Measurements from ENCODE around the gene ARHGAP15. TPM values are rescaled to one million over a fixed set of nuclear protein-coding genes. Genes with fewer than 3 reads are reported as not detected.

The ARHGAP15 gene
- total RNA-seq, 2 donors from 2014 or later = 0.86 TPM; not detected in 1

- 91 to 93% methylated on average over 2 of the region's 2 CpGs for WGBS, 2 experiments (ENCODE audit: insufficient coverage in 1 of 2, insufficient read length in 1 of 2)
- H3K27me3 ChIP-seq (ENCODE audit: control insufficient read depth, insufficient read depth, low read length, poor library complexity, severe bottlenecking) = no peaks in the 10 kb centered on the region
- H3K4me3 ChIP-seq (ENCODE audit: low read length) = no peak overlapping the region
- no peaks in the 10 kb centered on the region for H3K36me3 Mint-ChIP-seq (ENCODE audit: low read depth)
- H3K27ac ChIP-seq (ENCODE audit: low read depth, low read length) = no peak overlapping the region
- H3K4me1 Mint-ChIP-seq = peaks cover 15% of the 10 kb centered on the region
- H3K4me1 ChIP-seq (ENCODE audit: control insufficient read depth, insufficient read depth, low read length) = no peaks in the 10 kb centered on the region
- no peak for TF ChIP-seq CTCF (conservative IDR thresholded peaks at IDR 0.05)
- no peaks in the 10 kb centered on the region for H3K27me3 Mint-ChIP-seq (ENCODE audit: insufficient read depth)
- H3K27ac Mint-ChIP-seq = no peak overlapping the region
- H3K9ac ChIP-seq (ENCODE audit: extremely low read depth, low read length, poor library complexity, severe bottlenecking) = no peak overlapping the region
- H3K9me3 ChIP-seq (ENCODE audit: control insufficient read depth, low read length) = no peaks in the 10 kb centered on the region
- H3K4me3 Mint-ChIP-seq = no peak overlapping the region
- H3K9me3 Mint-ChIP-seq = no peaks in the 10 kb centered on the region
- no peaks in the 10 kb centered on the region for H3K36me3 ChIP-seq (ENCODE audit: control insufficient read depth, insufficient read depth, low read length)
- DNase-seq = no peak
Observed at GRCh38 chr2:143152219-143152618, 23.0 kb downstream of the ARHGAP15 start.

GRCh38 chr2:143152637-143153036 is 23.4 kb downstream of the ARHGAP15 start:
- Histone ChIP-seq H3K27ac (ENCODE audit: low read depth, low read length) (no peak overlapping the region), H3K4me1 (ENCODE audit: control insufficient read depth, insufficient read depth, low read length) (no peaks in the 10 kb centered on the region), H3K9me3 (ENCODE audit: control insufficient read depth, low read length) (no peaks in the 10 kb centered on the region), H3K9ac (ENCODE audit: extremely low read depth, low read length, poor library complexity, severe bottlenecking) (no peak overlapping the region), H3K36me3 (ENCODE audit: control insufficient read depth, insufficient read depth, low read length) (no peaks in the 10 kb centered on the region), H3K4me3 (ENCODE audit: low read length) (no peak overlapping the region), H3K27me3 (ENCODE audit: control insufficient read depth, insufficient read depth, low read length, poor library complexity, severe bottlenecking) (no peaks in the 10 kb centered on the region)
- peaks cover 13% of the 10 kb centered on the region for H3K4me1 Mint-ChIP-seq
- H3K36me3 Mint-ChIP-seq (ENCODE audit: low read depth) = no peaks in the 10 kb centered on the region
- no peaks in the 10 kb centered on the region for H3K27me3 Mint-ChIP-seq (ENCODE audit: insufficient read depth)
- TF ChIP-seq CTCF (conservative IDR thresholded peaks at IDR 0.05) = no peak
- DNase-seq = no peak
- H3K27ac Mint-ChIP-seq = no peak overlapping the region
- H3K4me3 Mint-ChIP-seq = no peak overlapping the region
- WGBS, 2 experiments (ENCODE audit: insufficient coverage in 1 of 2, insufficient read length in 1 of 2) = 81 to 95% methylated on average over 2 to 3 of the region's 3 CpGs
- no peaks in the 10 kb centered on the region for H3K9me3 Mint-ChIP-seq

- TF ChIP-seq CTCF (conservative IDR thresholded peaks at IDR 0.05) = no peak
- no peaks in the 10 kb centered on the region for H3K36me3 ChIP-seq (ENCODE audit: control insufficient read depth, insufficient read depth, low read length)
- H3K4me3 ChIP-seq (ENCODE audit: low read length) = no peak overlapping the region
- no peak overlapping the region for H3K9ac ChIP-seq (ENCODE audit: extremely low read depth, low read length, poor library complexity, severe bottlenecking)
- H3K27me3 Mint-ChIP-seq (ENCODE audit: insufficient read depth) = no peaks in the 10 kb centered on the region
- no peak overlapping the region for H3K4me3 Mint-ChIP-seq
- peaks cover 4% of the 10 kb centered on the region for H3K4me1 Mint-ChIP-seq
- H3K36me3 Mint-ChIP-seq (ENCODE audit: low read depth) = no peaks in the 10 kb centered on the region
- no peak for DNase-seq
- no peaks in the 10 kb centered on the region for H3K4me1 ChIP-seq (ENCODE audit: control insufficient read depth, insufficient read depth, low read length)
- H3K9me3 Mint-ChIP-seq = no peaks in the 10 kb centered on the region
- no peak overlapping the region for H3K27ac ChIP-seq (ENCODE audit: low read depth, low read length)
- no peak overlapping the region for H3K27ac Mint-ChIP-seq
- H3K9me3 ChIP-seq (ENCODE audit: control insufficient read depth, low read length) = no peaks in the 10 kb centered on the region
- no peaks in the 10 kb centered on the region for H3K27me3 ChIP-seq (ENCODE audit: control insufficient read depth, insufficient read depth, low read length, poor library complexity, severe bottlenecking)
Observed at GRCh38 chr2:143155661-143156060, 26.4 kb downstream of the ARHGAP15 start.
